Endometrium (tissue), 2 donors: ENCODE data around the gene UBE2K.
"Not testable (repeated sequence)": the region's sequence is repeated elsewhere in the genome, so short reads cannot be mapped to it uniquely, and the experiment has no call there.

ENCODE experiments used
- FAIRE-seq: peaks from 2 replicates; lab custom pipeline; 2012; peaks lifted over from hg19 to GRCh38; lab: Jason Lieb, UNC
- donor health status: control.
- donor health status: control.

Gene UBE2K

GRCh38 chr4:39697740-39698423 is at the start of gene UBE2K:
TSS of gene UBE2K (plus strand) at chr4:39698136. CDS start at chr4:39698328, 192 bp downstream.
- no peak for FAIRE-seq

GRCh38 chr4:39648213-39648612 is 49.7 kb upstream of the UBE2K start:
- FAIRE-seq: no peak

- no peak for FAIRE-seq
Observed at GRCh38 chr4:39648827-39649558, 48.9 kb upstream of the UBE2K start.

- FAIRE-seq: no peak
Observed at GRCh38 chr4:39649639-39650265, 48.2 kb upstream of the UBE2K start.

- FAIRE-seq: not testable (repeated sequence)
Observed at GRCh38 chr4:39651586-39651985, 46.4 kb upstream of the UBE2K start.

GRCh38 chr4:39655211-39655610 is 42.7 kb upstream of the UBE2K start:
- no peak for FAIRE-seq

- FAIRE-seq: no peak
Observed at GRCh38 chr4:39655876-39656275, 42.1 kb upstream of the UBE2K start.

GRCh38 chr4:39656638-39657037 is 41.3 kb upstream of the UBE2K start:
- not testable (repeated sequence) for FAIRE-seq

- FAIRE-seq: no peak
Observed at GRCh38 chr4:39657465-39657864, 40.5 kb upstream of the UBE2K start.

GRCh38 chr4:39658756-39659155 is 39.2 kb upstream of the UBE2K start:
- no peak for FAIRE-seq

GRCh38 chr4:39660045-39660444 is 37.9 kb upstream of the UBE2K start:
- no peak for FAIRE-seq

GRCh38 chr4:39660757-39661156 is 37.2 kb upstream of the UBE2K start:
- no peak for FAIRE-seq

GRCh38 chr4:39662683-39663082 is 35.3 kb upstream of the UBE2K start:
- no peak for FAIRE-seq

- no peak for FAIRE-seq
Observed at GRCh38 chr4:39664828-39665731, 32.9 kb upstream of the UBE2K start.

- FAIRE-seq: no peak
Observed at GRCh38 chr4:39667706-39668105, 30.2 kb upstream of the UBE2K start.

GRCh38 chr4:39668887-39669286 is 29.0 kb upstream of the UBE2K start:
- no peak for FAIRE-seq

- FAIRE-seq: not testable (repeated sequence)
Observed at GRCh38 chr4:39670296-39670695, 27.6 kb upstream of the UBE2K start.

- not testable (repeated sequence) for FAIRE-seq
Observed at GRCh38 chr4:39675681-39676080, 22.3 kb upstream of the UBE2K start.

GRCh38 chr4:39681003-39681402 is 16.9 kb upstream of the UBE2K start:
- not testable (repeated sequence) for FAIRE-seq

- no peak for FAIRE-seq
Observed at GRCh38 chr4:39682138-39682537, 15.8 kb upstream of the UBE2K start.

- no peak for FAIRE-seq
Observed at GRCh38 chr4:39685990-39686389, 11.9 kb upstream of the UBE2K start.

- no peak for FAIRE-seq
Observed at GRCh38 chr4:39687014-39687413, 10.9 kb upstream of the UBE2K start.
